ENCODE measurements around the gene NEAT1. TPM values are rescaled to one million over a fixed set of nuclear protein-coding genes. Genes with fewer than 3 reads are reported as not detected.
A peak's percentile ranks its signal among the peaks of the same experiment; 100 is the strongest.

The NEAT1 gene
- total and polyA plus RNA-seq, 9 of the 15 experiments (the other 6 are each of a cell fraction or from before 2014, with no cell fraction given), result 20.1 to 389 (median 62.8) TPM

DNA sequence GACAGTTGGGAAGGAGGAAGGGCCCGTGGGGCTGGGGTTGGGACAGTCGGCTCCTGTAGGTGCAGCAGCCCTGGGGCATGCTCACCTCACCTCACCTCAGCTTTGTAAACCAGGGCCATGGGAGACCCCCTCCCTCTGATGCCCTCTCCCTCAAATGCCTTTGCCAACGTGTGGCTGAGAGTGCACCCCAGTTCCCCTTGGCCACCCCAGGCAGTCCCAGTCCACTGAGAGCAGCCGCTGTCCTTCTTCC is 4.2 kb upstream of the NEAT1 start:
- WGBS (ENCODE audit: insufficient coverage, low coverage, missing lambda C conversion rate), result 6% methylated on average over 2 of the region's 4 CpGs
- Histone ChIP-seq H3K9me1 (ENCODE audit: control insufficient read depth, insufficient read depth, low read length) (no peaks in the 10 kb centered on the region), H3K4me3 (peak overlapping the region; percentile 43; the same call in 1 of the 2 replicates), H3K9ac (ENCODE audit: insufficient read depth in 1 of 2, low read depth in 2 of 2, low read length in 2 of 2) (peak overlapping the region; percentile 88 to 98), H3K27me3 (ENCODE audit: control insufficient read depth in 2 of 2, insufficient read depth in 2 of 2, low read length in 2 of 2) (no peaks in the 10 kb centered on the region), H3K27ac (ENCODE audit: extremely low read depth, low read depth, low read length) (peak overlapping the region; percentile 98), H3K4me1 (replicated peaks in 1 of 2; ENCODE audit: control insufficient read depth in 2 of 2, insufficient read depth in 2 of 2, low read length in 2 of 2) (peaks cover 51 to 74% of the 10 kb centered on the region in 2 experiments), H3K36me3 (ENCODE audit: control insufficient read depth, insufficient read depth, low read length) (peaks cover 11% of the 10 kb centered on the region; the same call in 2 of the 3 replicates), H3K9me3 (replicated peaks; ENCODE audit: control insufficient read depth, insufficient read depth, low read depth, low read length) (no peaks in the 10 kb centered on the region), H2AFZ (ENCODE audit: low read depth, low read length) (peak overlapping the region; percentile 70), H4K20me1 (replicated peaks; ENCODE audit: control insufficient read depth, insufficient read depth, low read length) (peaks cover 6% of the 10 kb centered on the region), H3K4me2 (ENCODE audit: insufficient read depth, low read length) (peak overlapping the region; percentile 91), H3K79me2 (ENCODE audit: control insufficient read depth, insufficient read depth, low read length) (peaks cover 68% of the 10 kb centered on the region)
- FAIRE-seq (no peak), DNase-seq (ENCODE audit: extremely low read depth in 1 of 4, low spot score in 3 of 4) (peak in 1 of 4 experiments; percentile 66), ATAC-seq (no peak)
- BruUV-seq (replicated peaks), result no TSS peak
- intact Hi-C loops (cut with micrococcal nuclease), result no loop called here
- ChIA-PET CTCF (ENCODE audit: low intra/inter-chr PET ratio) (interaction anchor here (0.5 kb wide), 1 partner anchor 88 kb away, joined by 3 read pairs; no protein-coding TSS in a partner anchor), POLR2A (interaction anchor here (2.0 to 17.3 kb wide), 6 partner anchors 7 to 88 kb away, joined by 10 to 1349 read pairs (median 218); partner anchors contain the start of genes FRMD8, MALAT1, NEAT1 and SLC25A45)
- in situ Hi-C loops (cut with MboI), result loop anchor here (5.0 kb wide), 1 partner anchor 94 kb away; no protein-coding TSS in a partner anchor
- TF ChIP-seq TEAD1 (CRISPR knock-in tag; IDR thresholded peaks at IDR 0.05) (no peak), SAFB2 (IDR thresholded peaks at IDR 0.05; ENCODE audit: borderline replicate concordance, low read depth, low read length, severe bottlenecking) (no peak), NRF1 (conservative IDR thresholded peaks at IDR 0.05 in 1 of 2, IDR thresholded peaks at IDR 0.05 in 1 of 2) (no peak), ARID2 (IDR thresholded peaks at IDR 0.05) (no peak), SFPQ (IDR thresholded peaks at IDR 0.05; ENCODE audit: low read depth, low read length) (no peak), ZFP91 (CRISPR knock-in tag; IDR thresholded peaks at IDR 0.05) (0 out of 2 replicates have a peak, but pooled peaks have one; percentile 10), NFIX (CRISPR knock-in tag; IDR thresholded peaks at IDR 0.05; ENCODE audit: low read depth) (no peak), ZBTB5 (IDR thresholded peaks at IDR 0.05) (no peak), HDAC3 (IDR thresholded peaks at IDR 0.05; ENCODE audit: borderline replicate concordance, partially characterized antibody) (no peak), MCM7 (IDR thresholded peaks at IDR 0.05) (0 out of 4 replicates have a peak, but pooled peaks of 1 of the 2 experiments have one; percentile 6)
- TF ChIP-seq, protein P1, sequence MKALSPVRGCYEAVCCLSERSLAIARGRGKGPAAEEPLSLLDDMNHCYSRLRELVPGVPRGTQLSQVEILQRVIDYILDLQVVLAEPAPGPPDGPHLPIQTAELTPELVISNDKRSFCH (CRISPR knock-in tag; IDR thresholded peaks at IDR 0.05), result no peak
- TF ChIP-seq, protein P1 (tag; IDR thresholded peaks at IDR 0.05), result no peak
- TF ChIP-seq, protein P2, sequence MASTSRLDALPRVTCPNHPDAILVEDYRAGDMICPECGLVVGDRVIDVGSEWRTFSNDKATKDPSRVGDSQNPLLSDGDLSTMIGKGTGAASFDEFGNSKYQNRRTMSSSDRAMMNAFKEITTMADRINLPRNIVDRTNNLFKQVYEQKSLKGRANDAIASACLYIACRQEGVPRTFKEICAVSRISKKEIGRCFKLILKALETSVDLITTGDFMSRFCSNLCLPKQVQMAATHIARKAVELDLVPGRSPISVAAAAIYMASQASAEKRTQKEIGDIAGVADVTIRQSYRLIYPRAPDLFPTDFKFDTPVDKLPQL (IDR thresholded peaks at IDR 0.05; ENCODE audit: extremely low read depth, insufficient read length), result no peak
- TF ChIP-seq, protein P3, sequence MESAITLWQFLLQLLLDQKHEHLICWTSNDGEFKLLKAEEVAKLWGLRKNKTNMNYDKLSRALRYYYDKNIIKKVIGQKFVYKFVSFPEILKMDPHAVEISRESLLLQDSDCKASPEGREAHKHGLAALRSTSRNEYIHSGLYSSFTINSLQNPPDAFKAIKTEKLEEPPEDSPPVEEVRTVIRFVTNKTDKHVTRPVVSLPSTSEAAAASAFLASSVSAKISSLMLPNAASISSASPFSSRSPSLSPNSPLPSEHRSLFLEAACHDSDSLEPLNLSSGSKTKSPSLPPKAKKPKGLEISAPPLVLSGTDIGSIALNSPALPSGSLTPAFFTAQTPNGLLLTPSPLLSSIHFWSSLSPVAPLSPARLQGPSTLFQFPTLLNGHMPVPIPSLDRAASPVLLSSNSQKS (CRISPR knock-in tag; IDR thresholded peaks at IDR 0.05), result no peak

All from K562 (cell line).